ENCODE results near the gene ATXN7L1. TPM values are rescaled to one million over a fixed set of nuclear protein-coding genes. Genes with fewer than 3 reads are reported as not detected.

ATXN7L1 gene
- polyA plus RNA-seq, 1 donor from 2014 or later: 17.8 TPM

DNA sequence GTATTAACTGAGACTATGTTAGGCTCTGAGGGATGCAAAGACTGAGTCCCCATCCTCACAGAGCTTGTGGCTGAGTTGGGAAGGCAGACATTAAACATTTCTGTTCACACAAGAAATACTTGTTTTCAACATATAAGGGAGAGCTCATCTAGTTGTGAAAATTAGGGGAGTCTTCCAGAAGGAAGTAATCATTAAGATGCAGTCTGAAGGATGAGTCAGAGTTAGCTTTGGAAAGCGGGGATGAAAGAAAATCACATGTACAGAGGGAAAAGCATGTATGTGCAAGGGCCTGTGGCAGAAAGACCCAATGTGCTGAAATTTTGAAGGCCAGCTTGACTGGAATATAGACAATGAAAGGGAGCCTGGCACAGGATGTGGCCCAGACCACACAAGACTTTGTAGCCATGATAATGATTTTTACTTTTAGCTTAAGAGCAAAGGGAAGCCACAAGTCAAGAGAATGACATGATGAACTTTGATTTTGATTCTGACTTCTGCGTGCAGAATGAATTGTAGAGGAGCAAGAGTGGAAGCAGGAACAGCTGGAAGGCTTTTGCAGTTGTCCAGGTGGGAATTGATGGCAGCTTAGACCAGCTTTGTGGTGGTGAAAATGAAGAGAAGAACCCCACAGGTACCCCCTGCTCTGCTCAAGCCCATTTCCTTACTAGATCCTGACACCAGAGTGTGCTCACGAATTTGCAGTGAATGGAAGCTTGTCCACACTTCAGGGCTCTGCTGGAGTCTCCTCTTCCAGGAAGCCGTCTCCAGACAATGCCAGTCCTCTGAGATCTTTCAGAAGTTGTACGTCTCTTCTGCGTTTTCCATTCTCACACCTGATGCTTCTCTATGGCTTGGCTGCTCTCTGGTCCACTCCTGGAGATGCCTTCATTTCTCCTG, 115.6 kb downstream of the ATXN7L1 start:
- Mint-ChIP-seq H3K4me1 (peaks cover 5 to 6% (median 5%) of the 10 kb centered on the region in 3 donors), H3K4me3 (no peak overlapping the region), H3K27me3 (peaks cover 1% of the 10 kb centered on the region), H3K27ac (no peak overlapping the region), H3K36me3 (no peaks in the 10 kb centered on the region), H3K9me3 (no peaks in the 10 kb centered on the region)

DNA sequence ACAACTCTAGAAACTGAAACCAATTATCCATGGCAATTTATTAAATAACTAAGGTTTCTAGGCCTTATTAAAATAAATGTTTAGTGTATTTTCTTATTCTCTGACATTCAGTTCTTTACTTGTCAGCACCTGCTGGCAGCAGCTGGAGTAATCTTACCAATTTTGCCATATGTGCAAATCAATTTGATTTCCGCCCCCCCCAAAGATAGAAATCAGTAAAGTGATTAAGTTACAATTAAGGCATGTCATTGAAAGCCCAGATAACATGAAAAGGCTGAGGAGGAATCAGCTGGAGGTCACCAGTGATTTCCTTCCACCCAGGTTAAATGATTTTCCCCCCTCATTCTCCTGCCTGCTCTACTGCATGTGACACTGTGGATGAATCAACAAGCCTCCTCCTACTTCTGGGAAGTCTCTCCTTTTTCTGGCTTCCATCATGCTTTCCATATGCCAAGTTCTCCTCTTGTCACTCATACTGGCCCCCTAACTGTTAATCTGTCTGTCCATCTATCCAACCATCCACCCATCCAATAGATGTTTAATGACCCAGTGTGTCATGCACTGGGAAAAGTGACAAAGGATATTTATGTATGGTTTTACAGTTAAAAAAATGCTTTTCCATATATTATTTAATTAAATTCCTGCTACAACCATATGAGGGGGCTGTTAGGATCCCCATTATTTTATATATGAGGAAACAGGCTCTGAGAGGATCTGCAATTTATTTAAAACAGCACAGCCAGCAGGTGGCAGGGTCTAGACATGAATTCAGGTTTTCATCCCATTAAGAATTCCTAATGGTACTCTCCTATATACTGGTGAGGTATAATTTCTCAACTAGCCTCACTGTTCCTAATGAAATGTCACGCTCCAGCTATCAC, 116.5 kb downstream of the ATXN7L1 start:
- Mint-ChIP-seq H3K4me3 (peak overlapping the region in 1 of 4 donors; percentile 38), H3K27me3 (no peaks in the 10 kb centered on the region), H3K36me3 (no peaks in the 10 kb centered on the region), H3K9me3 (no peaks in the 10 kb centered on the region), H3K4me1 (peaks cover 0 to 5% (median 2%) of the 10 kb centered on the region in 3 donors), H3K27ac (no peak overlapping the region)

DNA sequence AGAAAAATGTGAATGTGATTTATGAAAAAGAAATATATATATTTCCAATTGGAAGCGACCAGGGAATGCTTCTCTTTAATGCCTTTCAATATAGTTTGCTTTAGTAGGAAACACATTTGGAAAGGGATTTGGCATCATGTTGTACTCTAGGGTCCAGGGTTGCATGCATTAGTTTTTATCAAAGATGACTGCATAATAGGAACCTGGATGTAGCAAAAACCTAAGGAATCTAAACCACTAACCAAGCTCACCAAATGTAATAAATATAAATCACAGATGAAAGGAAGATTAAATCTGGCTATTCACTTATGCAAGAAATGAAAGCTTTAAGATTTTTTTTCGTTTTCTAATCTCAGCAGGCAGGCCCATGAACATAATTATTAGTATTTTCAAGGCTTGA, 120.0 kb downstream of the ATXN7L1 start:
- Mint-ChIP-seq H3K36me3 (no peaks in the 10 kb centered on the region), H3K9me3 (no peaks in the 10 kb centered on the region), H3K27me3 (no peaks in the 10 kb centered on the region), H3K4me3 (no peak overlapping the region), H3K27ac (no peak overlapping the region), H3K4me1 (peaks cover 0 to 4% (median 1%) of the 10 kb centered on the region in 3 donors)

DNA sequence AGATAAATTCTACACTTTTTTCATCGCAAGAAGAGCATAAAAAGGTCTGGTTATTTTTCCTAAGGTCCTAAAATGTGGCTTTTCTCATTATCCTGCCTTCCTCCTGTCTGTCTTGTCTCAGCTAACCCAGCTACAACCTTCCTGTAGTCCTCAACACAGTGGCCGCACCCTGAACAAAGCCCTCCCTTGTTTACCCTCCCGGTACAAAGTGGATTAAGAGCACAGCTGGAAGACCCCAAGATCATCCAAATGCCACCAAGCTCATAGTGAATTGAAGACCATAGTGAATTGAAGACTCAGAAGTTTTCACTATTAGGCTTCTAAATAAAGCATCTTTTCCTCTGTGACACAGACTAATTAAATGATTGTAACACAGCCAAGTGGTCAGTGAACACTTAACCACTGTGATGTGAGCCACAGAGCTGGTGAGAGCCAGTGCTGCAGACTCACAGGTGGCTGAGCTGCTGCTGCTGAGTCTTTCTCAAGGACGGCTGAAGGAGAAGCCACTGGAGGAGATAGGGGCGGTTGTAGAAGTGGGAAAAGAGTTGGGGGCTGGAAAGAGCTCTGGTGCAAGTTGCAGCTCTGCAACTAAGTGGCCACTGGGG, 123.6 kb downstream of the ATXN7L1 start:
- no peak overlapping the region for H3K4me3 Mint-ChIP-seq
- no peaks in the 10 kb centered on the region for H3K36me3 Mint-ChIP-seq
- no peaks in the 10 kb centered on the region for H3K9me3 Mint-ChIP-seq
- peaks cover 0 to 4% (median 0%) of the 10 kb centered on the region in 3 donors for H3K4me1 Mint-ChIP-seq
- no peak overlapping the region for H3K27ac Mint-ChIP-seq
- no peaks in the 10 kb centered on the region for H3K27me3 Mint-ChIP-seq

DNA sequence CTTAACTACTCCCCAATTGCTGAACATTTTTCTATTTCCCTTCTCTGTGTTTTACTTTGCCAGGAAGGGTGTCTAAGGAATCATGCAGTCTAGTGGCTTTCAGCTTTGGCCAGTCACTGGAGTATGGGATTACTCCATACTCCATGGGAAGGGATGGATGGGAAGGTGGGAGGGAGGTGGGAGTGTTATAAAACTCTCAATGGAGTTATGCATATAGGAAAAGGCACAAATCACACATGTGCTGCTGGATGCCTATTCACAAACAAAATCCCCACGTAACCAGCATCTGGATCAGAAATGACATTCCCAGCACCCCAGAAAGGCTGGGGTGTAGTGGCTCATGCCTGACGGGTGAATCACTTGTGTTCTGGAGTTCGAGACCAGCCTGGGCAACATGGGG, 125.3 kb downstream of the ATXN7L1 start:
- no peaks in the 10 kb centered on the region for H3K27me3 Mint-ChIP-seq
- no peaks in the 10 kb centered on the region for H3K9me3 Mint-ChIP-seq
- H3K4me3 Mint-ChIP-seq: no peak overlapping the region
- H3K4me1 Mint-ChIP-seq: peaks cover 0 to 4% (median 0%) of the 10 kb centered on the region in 3 donors
- no peaks in the 10 kb centered on the region for H3K36me3 Mint-ChIP-seq
- no peak overlapping the region for H3K27ac Mint-ChIP-seq

DNA sequence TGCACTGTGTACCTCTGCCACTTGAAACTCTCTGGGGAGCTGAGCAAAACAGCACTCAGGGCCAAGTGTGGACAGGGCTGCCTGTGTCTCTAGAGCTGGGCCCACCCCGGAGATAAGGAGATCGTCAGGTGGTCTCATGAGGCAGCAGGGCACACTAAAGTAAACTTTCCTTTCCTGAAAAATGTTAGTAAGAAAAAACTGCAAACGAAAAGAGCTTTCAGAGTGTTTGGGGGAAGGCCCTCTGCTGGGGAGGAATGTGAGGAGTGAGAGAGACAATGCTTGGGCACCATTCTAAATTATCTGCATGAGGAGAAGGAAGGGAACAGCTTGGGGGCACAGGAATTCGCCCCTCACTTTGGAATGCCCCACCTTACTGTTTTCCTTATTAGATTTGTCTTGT, 127.7 kb downstream of the ATXN7L1 start:
- no peaks in the 10 kb centered on the region for H3K9me3 Mint-ChIP-seq
- no peak overlapping the region for H3K4me3 Mint-ChIP-seq
- H3K27me3 Mint-ChIP-seq: no peaks in the 10 kb centered on the region
- peak overlapping the region in 1 of 3 donors; percentile 76 for H3K27ac Mint-ChIP-seq
- H3K4me1 Mint-ChIP-seq: peaks cover 4 to 8% (median 6%) of the 10 kb centered on the region in 3 donors
- peaks cover 2% of the 10 kb centered on the region for H3K36me3 Mint-ChIP-seq

DNA sequence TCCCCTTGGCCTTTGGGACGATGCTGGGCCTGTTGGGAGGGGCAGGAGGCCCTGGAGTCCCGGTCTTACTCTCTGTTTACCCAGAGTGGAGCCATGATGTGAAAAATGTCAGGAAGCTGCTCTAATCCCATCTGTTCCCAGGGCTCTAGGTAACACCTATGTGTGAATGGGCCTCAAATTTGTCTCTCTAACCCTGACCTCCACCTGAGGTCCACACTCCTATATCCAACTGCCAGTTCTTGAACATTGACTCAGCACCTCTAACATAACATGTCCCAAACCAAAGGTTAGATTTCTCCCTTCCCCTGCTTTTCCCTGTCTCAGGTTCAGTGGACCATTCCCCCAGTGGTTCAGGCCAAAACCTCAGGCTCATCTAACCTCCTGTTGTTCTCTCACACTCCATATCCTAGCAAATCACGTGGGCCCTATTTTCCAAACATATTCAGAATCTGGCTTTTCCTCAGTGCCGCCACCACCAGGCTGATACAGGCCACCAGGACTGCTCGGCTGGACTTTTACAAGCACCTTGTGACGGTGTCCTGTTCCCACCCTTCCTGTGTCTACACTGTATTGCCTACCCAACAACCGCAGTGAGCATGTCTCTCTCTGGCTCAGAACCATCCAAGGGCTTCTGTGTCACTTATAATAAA, 130.6 kb downstream of the ATXN7L1 start:
- H3K4me3 Mint-ChIP-seq: no peak overlapping the region
- peaks cover 3% of the 10 kb centered on the region for H3K27me3 Mint-ChIP-seq
- no peaks in the 10 kb centered on the region for H3K9me3 Mint-ChIP-seq
- H3K36me3 Mint-ChIP-seq: peaks cover 2% of the 10 kb centered on the region
- H3K27ac Mint-ChIP-seq: no peak overlapping the region
- H3K4me1 Mint-ChIP-seq: peaks cover 17 to 20% (median 18%) of the 10 kb centered on the region in 3 donors

DNA sequence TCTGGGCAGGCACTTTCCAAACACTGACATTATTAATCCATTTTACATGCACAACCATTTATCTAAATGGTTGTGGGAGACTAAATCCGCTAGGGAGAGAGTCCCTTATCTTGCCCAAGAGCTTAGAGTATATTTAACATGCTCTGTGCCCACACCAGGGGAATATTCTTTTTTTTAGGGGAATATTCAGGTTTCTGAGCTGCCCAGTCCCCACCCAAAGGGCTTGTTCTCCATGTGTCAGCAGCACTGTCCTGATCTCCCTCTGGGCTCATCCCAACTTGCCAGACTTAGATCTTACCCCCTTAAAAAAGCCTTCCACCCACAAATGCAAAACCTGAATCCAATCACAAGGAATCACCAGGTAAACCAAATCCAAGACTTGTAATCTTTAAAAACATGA, 132.1 kb downstream of the ATXN7L1 start:
- peaks cover 3% of the 10 kb centered on the region for H3K27me3 Mint-ChIP-seq
- H3K4me3 Mint-ChIP-seq: peak overlapping the region in 1 of 4 donors; percentile 14

DNA sequence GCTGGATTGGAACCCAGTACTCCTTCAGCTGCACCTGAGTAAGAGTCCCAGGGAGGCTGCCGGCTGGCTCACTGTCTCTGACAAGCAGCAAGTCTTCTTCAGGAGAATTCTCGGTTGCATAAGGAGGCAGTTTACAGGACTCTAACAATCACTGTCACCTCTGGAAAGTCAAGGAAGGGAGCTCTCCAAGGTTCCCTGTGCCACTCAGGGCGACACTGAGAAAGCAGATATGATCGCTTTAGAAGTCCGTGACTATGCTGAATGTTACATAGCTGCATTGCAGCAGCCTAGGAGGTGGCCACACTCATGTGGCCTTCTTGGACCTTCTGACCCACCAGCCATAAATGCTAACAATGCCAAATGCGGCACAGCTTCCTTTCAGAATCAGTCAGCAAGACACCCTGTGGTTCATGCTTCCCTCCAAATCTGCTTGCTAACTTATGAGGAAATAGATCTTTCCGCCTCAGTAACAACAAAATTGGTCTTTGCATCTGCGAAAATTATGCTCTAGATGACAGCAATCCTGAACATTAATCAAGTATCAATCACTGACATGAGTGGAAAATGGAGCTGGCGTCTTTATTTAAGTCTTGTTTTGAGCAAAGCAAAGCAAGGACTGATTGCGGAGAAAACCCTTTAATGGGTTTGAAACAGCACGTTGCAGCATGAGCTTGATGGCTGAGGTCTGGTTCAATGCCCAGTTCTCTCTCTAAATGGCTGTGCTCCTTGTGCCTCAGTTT, 132.9 kb downstream of the ATXN7L1 start:
- Mint-ChIP-seq H3K9me3 (no peaks in the 10 kb centered on the region), H3K36me3 (peaks cover 4% of the 10 kb centered on the region), H3K27ac (no peak overlapping the region), H3K4me3 (peak overlapping the region in 2 of 4 donors; percentile 20 to 34), H3K4me1 (peaks cover 17 to 20% (median 18%) of the 10 kb centered on the region in 3 donors), H3K27me3 (peaks cover 3% of the 10 kb centered on the region)

More for the DNA sequence above, 132.1 kb downstream of the ATXN7L1 start:
- peaks cover 2% of the 10 kb centered on the region for H3K36me3 Mint-ChIP-seq
- no peaks in the 10 kb centered on the region for H3K9me3 Mint-ChIP-seq
- H3K27ac Mint-ChIP-seq: no peak overlapping the region
- peaks cover 17 to 20% (median 18%) of the 10 kb centered on the region in 3 donors for H3K4me1 Mint-ChIP-seq

DNA sequence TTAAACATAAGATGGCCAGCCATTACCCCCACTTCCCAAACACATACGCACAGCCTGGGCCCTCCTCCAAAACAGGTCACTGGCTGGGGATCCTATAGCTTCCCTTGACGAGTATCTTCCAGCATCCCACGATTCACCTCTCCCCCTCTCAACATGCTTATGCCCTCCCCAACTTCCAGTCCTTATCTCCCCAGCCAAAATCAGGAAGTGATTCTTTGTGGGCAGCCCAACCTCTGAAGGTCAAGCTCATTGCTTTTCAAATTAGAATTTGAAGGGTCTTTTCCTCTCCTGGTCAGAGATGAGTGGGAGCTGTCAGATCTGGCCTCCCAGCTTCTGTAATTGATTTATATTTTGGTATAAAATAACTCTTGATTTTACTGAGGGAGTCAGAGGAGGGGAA, 133.6 kb downstream of the ATXN7L1 start:
- H3K27me3 Mint-ChIP-seq: peaks cover 3% of the 10 kb centered on the region
- H3K27ac Mint-ChIP-seq: no peak overlapping the region
- H3K4me1 Mint-ChIP-seq: peaks cover 17 to 20% (median 18%) of the 10 kb centered on the region in 3 donors
- H3K9me3 Mint-ChIP-seq: no peaks in the 10 kb centered on the region
- H3K4me3 Mint-ChIP-seq: peak overlapping the region in 2 of 4 donors; percentile 20 to 81
- peaks cover 4% of the 10 kb centered on the region for H3K36me3 Mint-ChIP-seq

DNA sequence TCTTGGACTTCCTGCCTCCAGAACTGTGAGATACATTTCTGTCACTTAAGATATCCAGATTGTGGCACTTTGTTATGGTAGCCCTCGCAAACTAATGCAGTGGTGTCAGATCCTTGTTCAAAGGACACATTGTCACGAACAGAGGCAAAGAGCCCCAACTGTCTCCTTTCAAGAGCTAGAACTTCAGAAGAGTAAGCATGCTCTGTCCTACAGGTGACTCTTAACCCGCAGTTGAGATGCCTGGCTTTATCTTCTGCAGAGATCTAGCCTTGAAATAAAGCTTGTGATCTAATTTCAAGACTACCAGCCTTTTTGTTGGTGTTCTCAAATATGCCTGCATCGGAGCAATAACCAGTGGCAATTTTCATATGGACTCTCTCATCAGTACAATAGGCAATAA, 134.4 kb downstream of the ATXN7L1 start:
- Mint-ChIP-seq H3K9me3 (no peaks in the 10 kb centered on the region), H3K4me3 (no peak overlapping the region), H3K36me3 (peaks cover 4% of the 10 kb centered on the region), H3K4me1 (peaks cover 17 to 20% (median 18%) of the 10 kb centered on the region in 3 donors), H3K27me3 (peaks cover 3% of the 10 kb centered on the region), H3K27ac (no peak overlapping the region)

DNA sequence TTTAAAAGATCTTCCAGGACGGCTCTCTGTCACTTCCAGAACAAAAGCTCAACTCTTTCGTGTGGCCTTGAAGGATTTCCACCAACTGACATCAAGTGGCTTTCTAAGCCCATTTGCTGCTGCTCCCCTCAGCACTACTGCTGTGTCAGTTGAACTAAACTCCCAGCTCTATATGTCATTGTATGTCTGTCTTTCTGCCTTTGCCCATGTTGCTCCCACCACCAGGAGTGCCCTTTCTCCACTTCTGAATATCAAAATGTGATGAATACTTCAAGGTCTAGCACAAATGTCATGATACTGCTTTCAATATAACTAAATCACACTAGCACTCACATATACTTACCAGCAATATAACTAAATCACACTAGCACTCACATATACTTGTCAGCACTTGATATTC, 138.3 kb downstream of the ATXN7L1 start:
- peaks cover 2% of the 10 kb centered on the region for H3K36me3 Mint-ChIP-seq
- peaks cover 5 to 10% (median 8%) of the 10 kb centered on the region in 3 donors for H3K4me1 Mint-ChIP-seq
- no peak overlapping the region for H3K27ac Mint-ChIP-seq
- H3K9me3 Mint-ChIP-seq: no peaks in the 10 kb centered on the region
- no peak overlapping the region for H3K4me3 Mint-ChIP-seq
- H3K27me3 Mint-ChIP-seq: peaks cover 3% of the 10 kb centered on the region

DNA sequence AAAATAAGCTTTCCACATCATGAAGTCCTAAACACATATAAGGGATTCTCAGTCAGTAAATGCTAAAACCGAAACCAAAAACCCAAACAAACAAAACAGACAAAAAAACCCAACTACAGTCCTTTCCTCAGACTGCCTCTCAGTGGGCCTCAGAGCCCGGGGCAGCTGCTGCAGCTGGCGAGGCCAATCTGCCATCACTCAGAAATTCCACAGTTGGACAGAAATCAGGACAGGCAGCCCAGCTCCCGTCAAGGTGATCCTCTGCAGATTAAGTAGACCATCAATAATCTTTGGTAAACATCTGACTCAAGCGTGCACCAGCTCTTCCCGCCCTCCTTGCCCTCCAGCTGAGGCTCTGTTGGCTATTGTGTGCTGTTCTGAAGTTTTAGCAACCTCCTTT, 142.2 kb downstream of the ATXN7L1 start:
- no peak overlapping the region for H3K4me3 Mint-ChIP-seq
- H3K4me1 Mint-ChIP-seq: peaks cover 0 to under 1% (median 0%) of the 10 kb centered on the region in 3 donors
- H3K27me3 Mint-ChIP-seq: no peaks in the 10 kb centered on the region
- H3K27ac Mint-ChIP-seq: no peak overlapping the region
- H3K9me3 Mint-ChIP-seq: peaks cover 0 to 1% (median 0%) of the 10 kb centered on the region in 3 donors
- H3K36me3 Mint-ChIP-seq: peaks cover 2% of the 10 kb centered on the region

DNA sequence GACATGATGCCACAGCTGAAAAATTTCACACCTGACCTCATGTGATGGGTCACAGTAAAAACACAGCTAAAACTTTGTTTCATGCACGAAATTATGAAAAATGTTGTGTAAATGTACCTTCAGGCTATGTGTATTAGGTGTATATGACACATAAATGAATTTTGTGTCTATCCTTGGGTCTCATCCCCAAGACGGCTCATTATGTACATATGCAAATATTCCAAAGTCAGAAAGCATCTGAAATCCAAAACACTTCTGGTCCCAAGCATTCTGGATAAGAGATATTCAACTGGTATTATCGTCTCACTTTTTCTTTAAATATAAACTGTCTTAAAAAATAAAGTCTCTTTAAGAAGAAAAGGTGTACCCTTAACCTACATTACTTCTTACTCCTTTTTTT, 145.4 kb downstream of the ATXN7L1 start:
- no peak overlapping the region for H3K27ac Mint-ChIP-seq
- H3K27me3 Mint-ChIP-seq: no peaks in the 10 kb centered on the region
- no peak overlapping the region for H3K4me3 Mint-ChIP-seq
- no peaks in the 10 kb centered on the region for H3K4me1 Mint-ChIP-seq
- peaks cover 0 to 1% (median 0%) of the 10 kb centered on the region in 3 donors for H3K9me3 Mint-ChIP-seq
- H3K36me3 Mint-ChIP-seq: no peaks in the 10 kb centered on the region

Data from IgD-negative memory B cell (primary cell).